GM12878 (cell line): ENCODE data around the gene PRKAG3.

ENCODE experiments used
- CHD1 ChIP-seq: IDR thresholded peaks from 2 replicates; pipeline ENCODE4 v1.6.1; 2012; ENCODE audit warnings: low read depth, low read length, improper control_type of control experiment
- RCOR1 ChIP-seq: conservative IDR thresholded peaks from 2 replicates; pipeline ENCODE4 v1.6.1; 2012; ENCODE audit warnings: low read depth, low read length, improper control_type of control experiment
- SIN3A ChIP-seq: IDR thresholded peaks from 2 replicates; pipeline ENCODE4 v1.6.1; 2012; ENCODE audit warnings: low read depth, low read length, improper control_type of control experiment

GRCh38 chr2:218856896-218857243 lies 25.3 kb upstream of the PRKAG3 start:
- TF ChIP-seq RCOR1 (no peak), CHD1 (no peak), SIN3A (no peak)
